Fibroblast of the conjunctiva (primary cell): ENCODE measurements around the gene OLFM1.
"Not testable (repeated sequence)": the region's sequence is repeated elsewhere in the genome, so short reads cannot be mapped to it uniquely, and the experiment has no call there.

Experiments
- DNase-seq: peaks from one replicate; pipeline ENCODE4 v3.0.0-alpha.2; 2010; ENCODE audit warnings: low read depth

Gene OLFM1

GRCh38 chr9:135155396-135155795, 67.9 kb downstream of the OLFM1 start:
- DNase-seq = no peak

GRCh38 chr9:135156525-135157510, 69.3 kb downstream of the OLFM1 start:
- DNase-seq = no peak

- no peak for DNase-seq
Observed at GRCh38 chr9:135157856-135158563, 70.5 kb downstream of the OLFM1 start.

- no peak for DNase-seq
Observed at GRCh38 chr9:135158564-135158937, 71.1 kb downstream of the OLFM1 start.

GRCh38 chr9:135159801-135160200, 72.3 kb downstream of the OLFM1 start:
- DNase-seq = no peak

GRCh38 chr9:135160862-135161261, 73.4 kb downstream of the OLFM1 start:
- DNase-seq = no peak

GRCh38 chr9:135162599-135162998, 75.1 kb downstream of the OLFM1 start:
- not testable (repeated sequence) for DNase-seq

- no peak for DNase-seq
Observed at GRCh38 chr9:135163023-135163780, 75.7 kb downstream of the OLFM1 start.

- DNase-seq = no peak
Observed at GRCh38 chr9:135164036-135164435, 76.6 kb downstream of the OLFM1 start.

- DNase-seq = no peak
Observed at GRCh38 chr9:135165003-135165711, 77.7 kb downstream of the OLFM1 start.

- DNase-seq = no peak
Observed at GRCh38 chr9:135165756-135166519, 78.5 kb downstream of the OLFM1 start.

GRCh38 chr9:135166565-135166964, 79.1 kb downstream of the OLFM1 start:
- DNase-seq = no peak

GRCh38 chr9:135167356-135167755, 79.9 kb downstream of the OLFM1 start:
- DNase-seq = no peak

GRCh38 chr9:135167849-135168655, 80.6 kb downstream of the OLFM1 start:
- DNase-seq = no peak

GRCh38 chr9:135169709-135170226, 82.3 kb downstream of the OLFM1 start:
- DNase-seq = no peak

- DNase-seq = no peak
Observed at GRCh38 chr9:135170535-135170934, 83.1 kb downstream of the OLFM1 start.
